ENCODE data around the gene ARHGAP4. TPM values are rescaled to one million over a fixed set of nuclear protein-coding genes. Genes with fewer than 3 reads are reported as not detected.
A peak's percentile ranks its signal among the peaks of the same experiment; 100 is the strongest.

The ARHGAP4 gene
- 11.6 TPM for total RNA-seq
- polyA plus RNA-seq, result 28.4 TPM

DNA sequence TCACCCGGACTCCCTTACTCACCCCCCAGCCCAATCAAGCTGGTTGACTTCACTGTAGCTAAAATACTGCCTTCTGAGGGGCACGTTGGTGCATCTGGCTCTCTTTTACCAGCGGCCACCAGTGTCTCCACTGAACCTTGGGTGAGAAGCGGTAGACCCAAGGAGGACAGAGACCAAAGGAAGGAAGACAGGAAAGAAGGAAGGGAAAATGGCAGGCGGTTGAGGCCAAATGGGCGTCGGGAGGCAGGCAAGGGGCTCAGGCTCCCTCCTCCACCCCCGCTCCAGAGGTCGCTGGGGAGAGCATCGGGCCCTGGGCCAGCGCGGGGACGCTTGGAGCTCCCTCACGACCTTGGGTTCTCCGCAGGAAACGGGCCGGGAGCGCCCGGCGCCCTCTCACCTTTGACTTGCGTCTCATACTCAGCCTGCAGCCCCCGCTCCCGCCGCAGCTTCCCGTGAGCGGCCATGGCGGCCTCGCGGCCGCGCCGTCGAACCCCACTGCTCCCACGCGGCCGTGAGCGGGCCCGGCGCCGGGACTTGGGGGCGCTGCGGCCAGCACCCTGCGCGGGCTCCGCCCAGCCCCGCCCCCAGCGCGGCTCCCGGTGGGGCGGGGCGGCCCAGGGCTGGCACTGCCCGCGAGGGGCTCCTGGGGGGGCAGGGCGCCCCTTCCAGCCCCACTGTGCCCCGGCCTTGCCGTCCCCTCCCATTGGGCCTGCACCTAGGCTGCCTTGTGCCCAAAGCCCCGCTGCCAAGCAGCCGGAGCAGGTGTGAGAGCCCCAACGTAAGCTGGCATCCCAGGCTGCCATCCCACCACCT, at the start of gene ARHGAP4:
ARHGAP4 (minus strand) TSS at position 526 of the 813 bp plus-strand sequence; CDS start at position 464, 62 bp downstream.
- Histone ChIP-seq H3K27ac (ENCODE audit: low read depth) (peak within 1 kb of the TSS; percentile 48), H3K4me1 (ENCODE audit: insufficient read depth) (no peaks in the 10 kb centered on the region), H3K4me3 (ENCODE audit: low read depth, low read length) (peak within 1 kb of the TSS; percentile 31), H3K36me3 (ENCODE audit: insufficient read depth) (no peaks in the 10 kb centered on the region)
- 15% methylated on average over 59 of the region's 59 CpGs for WGBS
- DNase-seq (ENCODE audit: extremely low spot score), result no peak

DNA sequence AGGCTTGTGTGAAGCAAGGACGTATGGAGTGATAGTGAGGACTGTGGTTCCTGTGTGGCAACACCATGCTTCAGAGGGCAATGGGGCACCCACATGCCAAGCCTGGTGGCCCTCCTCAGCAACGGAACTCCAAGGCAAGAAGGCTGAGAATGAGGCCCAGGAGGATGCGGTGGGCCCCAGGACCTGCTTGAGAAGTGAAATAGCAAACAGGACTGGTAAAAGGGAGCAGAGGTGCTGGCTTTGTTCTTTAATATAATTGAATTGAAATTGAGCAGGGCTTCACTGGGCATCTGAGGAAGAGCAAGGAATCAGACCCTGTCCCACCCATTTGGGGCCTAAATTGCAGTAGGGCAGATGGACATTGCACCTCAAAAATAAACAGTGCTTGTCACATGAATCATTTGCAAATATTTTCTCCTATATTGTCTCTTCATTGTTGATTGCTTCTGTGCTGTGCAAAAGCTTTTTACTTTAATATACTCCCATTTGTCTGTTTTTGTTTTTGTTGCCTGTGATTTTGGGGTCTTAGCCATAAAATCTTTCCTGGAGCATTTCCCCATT, 48.7 kb upstream of the ARHGAP4 start:
- 76% methylated on average over 3 of the region's 3 CpGs for WGBS
- H3K27ac ChIP-seq (ENCODE audit: low read depth), result no peak overlapping the region
- peaks cover 1% of the 10 kb centered on the region for H3K4me1 ChIP-seq (ENCODE audit: insufficient read depth)
- no peak for DNase-seq (ENCODE audit: extremely low spot score)
- H3K36me3 ChIP-seq (ENCODE audit: insufficient read depth), result no peaks in the 10 kb centered on the region
- H3K4me3 ChIP-seq (ENCODE audit: low read depth, low read length), result no peak overlapping the region

DNA sequence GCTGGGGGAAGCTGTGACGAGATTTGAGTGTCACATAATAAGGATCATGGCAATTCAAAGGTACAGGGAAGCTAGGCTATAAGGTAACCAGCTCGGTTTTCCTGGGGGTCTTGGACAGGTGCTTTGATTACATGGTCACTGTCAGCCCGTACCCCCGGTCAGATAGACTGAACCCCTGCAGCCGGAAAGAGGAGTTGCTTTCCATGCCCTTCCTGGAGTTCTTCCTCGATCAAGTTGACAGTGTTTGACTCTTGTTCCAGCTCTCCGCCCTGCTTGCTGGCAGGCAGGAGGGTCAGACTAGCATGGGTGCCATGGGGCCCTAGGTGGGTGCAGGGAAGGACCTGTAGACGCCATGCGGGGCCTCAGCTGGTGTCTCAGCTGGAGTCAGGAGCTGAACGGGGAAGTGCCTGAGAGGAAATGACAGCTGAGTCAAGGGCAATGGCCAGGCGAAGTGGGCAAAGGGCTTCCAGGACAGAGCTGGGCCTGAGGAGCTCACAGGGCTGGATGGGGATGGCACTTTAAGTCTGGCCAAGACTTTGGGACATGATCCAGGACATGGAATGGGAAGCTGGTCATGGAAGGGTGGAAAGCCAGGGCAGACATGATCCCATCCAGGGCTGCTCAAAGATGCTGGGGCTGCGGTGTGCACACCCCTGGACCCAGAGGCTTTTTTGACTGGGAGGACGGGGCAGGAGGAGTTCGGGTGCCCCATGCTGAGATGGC, 48.1 kb upstream of the ARHGAP4 start:
- no peak for DNase-seq (ENCODE audit: extremely low spot score)
- 72% methylated on average over 14 of the region's 14 CpGs for WGBS
- Histone ChIP-seq H3K4me3 (ENCODE audit: low read depth, low read length) (no peak overlapping the region), H3K36me3 (ENCODE audit: insufficient read depth) (no peaks in the 10 kb centered on the region), H3K27ac (ENCODE audit: low read depth) (peak overlapping the region; percentile 99), H3K4me1 (ENCODE audit: insufficient read depth) (peaks cover 1% of the 10 kb centered on the region)

DNA sequence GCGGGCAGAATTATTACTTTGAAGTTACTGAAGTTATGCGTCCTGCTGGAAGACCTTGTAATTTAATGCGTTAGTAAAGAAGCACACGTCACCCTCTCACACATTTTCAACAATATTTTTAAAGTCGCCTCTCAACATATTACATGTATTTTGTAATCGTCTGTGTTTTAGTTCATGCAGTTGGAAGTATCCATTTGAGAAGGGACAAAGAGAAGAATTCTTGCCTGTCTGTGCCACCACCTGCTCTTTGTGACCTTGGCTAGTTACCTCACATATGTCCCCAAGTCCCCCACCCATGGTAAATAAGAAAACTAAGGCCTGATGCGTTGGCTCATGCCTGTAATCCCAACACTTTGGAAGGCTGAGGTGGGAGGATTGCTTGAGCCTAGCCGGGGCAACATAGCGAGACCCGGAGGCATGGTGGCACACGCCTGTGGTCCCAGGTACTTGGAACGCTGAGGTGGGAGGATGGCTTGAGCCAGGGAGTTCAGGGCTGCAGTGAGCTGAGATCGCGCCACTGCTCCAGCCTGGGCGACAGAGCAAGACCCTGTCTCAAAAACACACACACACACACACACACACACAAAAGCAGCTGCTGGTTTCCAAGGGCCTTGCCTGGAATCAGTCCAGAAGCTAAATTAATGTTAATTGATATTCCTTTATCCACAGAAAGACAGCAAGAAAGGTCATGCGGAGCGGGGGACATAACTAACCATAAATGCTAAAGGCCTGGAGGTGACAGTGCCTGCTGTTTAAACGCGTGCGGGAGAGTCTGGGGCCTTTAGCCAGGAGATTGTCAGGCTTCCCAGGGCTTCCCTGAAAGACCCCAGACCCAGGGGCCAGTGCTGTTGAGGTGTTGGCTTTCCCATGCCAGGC, 47.3 kb upstream of the ARHGAP4 start:
- no peak for DNase-seq (ENCODE audit: extremely low spot score)
- peaks cover 1% of the 10 kb centered on the region for H3K4me1 ChIP-seq (ENCODE audit: insufficient read depth)
- H3K27ac ChIP-seq (ENCODE audit: low read depth), result peak overlapping the region; percentile 99
- H3K4me3 ChIP-seq (ENCODE audit: low read depth, low read length), result peak overlapping the region; percentile 80
- no peaks in the 10 kb centered on the region for H3K36me3 ChIP-seq (ENCODE audit: insufficient read depth)
- WGBS, result 38% methylated on average over 20 of the region's 20 CpGs

DNA sequence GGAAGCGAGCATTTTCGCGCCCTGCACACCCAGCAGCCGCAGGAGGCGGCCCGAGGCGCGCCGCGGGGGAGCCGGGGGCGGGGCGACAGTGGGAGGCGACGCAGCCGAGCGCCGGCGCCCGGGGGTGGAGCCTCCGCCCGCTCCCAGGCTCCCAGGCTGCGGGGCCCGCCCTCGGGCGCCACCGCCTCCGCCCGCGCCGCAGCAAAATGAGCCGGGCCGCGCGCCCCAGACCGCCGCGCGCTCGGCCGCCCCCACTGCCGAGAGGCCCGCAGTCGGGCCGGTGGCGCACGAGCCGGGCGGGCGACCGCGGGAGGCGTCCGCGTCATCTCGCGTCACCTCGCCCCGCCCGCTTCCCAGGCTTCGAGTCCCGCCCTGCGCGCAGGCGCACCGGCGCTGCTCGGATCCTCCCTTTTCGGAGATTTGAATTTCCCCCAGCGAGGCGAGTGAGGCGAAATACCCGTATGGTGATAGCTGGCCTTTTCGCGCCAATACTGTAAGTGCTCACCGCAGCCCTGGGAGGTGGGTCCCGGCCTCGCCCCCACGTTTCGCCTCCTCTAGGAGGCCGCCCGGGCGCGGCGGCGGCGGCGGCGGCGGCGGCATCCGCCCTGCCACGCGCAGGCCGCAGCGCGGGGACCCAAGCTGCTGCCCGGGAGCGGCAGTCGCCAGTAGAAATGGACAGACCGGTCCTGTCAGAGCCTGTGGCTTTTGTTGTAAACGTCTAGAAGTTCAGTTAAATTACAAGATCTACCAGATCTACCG, 46.5 kb upstream of the ARHGAP4 start, which contains the start of gene TMEM187:
TMEM187 (plus strand) TSS at position 387 of the 759 bp plus-strand sequence. CDS start 9,309 bp downstream, outside the sequence.
- DNase-seq (ENCODE audit: extremely low spot score), result peak; percentile 65
- H3K36me3 ChIP-seq (ENCODE audit: insufficient read depth), result no peaks in the 10 kb centered on the region
- under 1% methylated on average over 99 of the region's 103 CpGs for WGBS
- H3K4me1 ChIP-seq (ENCODE audit: insufficient read depth), result peaks cover 1% of the 10 kb centered on the region
- peak within 1 kb of the TSS; percentile 80 for H3K4me3 ChIP-seq (ENCODE audit: low read depth, low read length)
- peak within 1 kb of the TSS; percentile 99 for H3K27ac ChIP-seq (ENCODE audit: low read depth)

DNA sequence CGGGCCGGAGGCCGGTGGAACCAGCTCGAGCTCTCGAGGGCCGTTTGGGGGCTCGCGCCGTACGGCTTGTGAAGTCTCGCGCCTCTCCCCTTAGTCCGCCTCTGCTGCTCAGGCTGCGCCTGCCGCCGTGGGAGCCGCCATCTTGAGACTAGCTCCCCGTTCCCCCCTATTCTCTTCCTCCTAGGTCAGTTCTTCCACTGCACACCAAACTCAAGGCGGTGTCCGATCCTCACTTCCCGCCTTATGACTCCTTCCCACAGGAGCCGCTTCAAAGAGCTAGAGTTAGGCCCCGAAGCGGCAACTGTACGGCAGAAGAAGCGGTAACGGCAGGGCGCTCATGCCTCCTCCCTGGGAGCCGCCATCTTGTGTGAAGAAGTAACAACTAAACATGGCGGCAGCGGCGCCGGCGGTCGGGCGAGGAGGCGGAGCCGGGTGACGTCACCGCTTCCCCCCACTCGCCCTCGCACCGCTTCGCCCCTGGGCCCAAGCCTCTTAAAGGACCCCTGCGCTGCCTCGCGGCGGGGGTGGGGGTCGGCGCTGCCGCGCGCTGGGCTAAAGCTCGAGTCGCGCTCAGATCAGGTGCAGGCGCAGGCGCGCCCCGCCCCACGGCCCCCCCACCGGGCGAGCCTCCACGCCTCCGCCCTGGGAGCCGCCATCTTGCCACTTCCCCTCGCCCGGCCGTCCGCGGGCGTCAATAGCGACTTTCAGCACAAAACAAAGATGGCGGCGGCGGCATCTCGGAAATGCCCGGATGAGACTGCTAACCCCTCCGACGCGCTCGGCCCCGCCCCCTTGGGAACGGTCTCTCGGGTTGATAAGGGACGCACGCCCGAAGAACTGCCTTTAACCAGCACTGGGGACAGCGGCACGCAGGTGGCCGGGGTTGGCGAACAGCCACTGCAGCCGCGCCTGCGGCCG, 45.6 kb upstream of the ARHGAP4 start, which contains the start of gene HCFC1:
HCFC1 (minus strand) TSS at position 369 of the 918 bp plus-strand sequence. CDS start 978 bp downstream, outside the sequence.
- Histone ChIP-seq H3K4me3 (ENCODE audit: low read depth, low read length) (peak within 1 kb of the TSS; percentile 80), H3K4me1 (ENCODE audit: insufficient read depth) (peaks cover 1% of the 10 kb centered on the region), H3K27ac (ENCODE audit: low read depth) (peak within 1 kb of the TSS; percentile 99), H3K36me3 (ENCODE audit: insufficient read depth) (no peaks in the 10 kb centered on the region)
- peak; percentile 71 for DNase-seq (ENCODE audit: extremely low spot score)
- under 1% methylated on average over 93 of the region's 96 CpGs for WGBS

DNA sequence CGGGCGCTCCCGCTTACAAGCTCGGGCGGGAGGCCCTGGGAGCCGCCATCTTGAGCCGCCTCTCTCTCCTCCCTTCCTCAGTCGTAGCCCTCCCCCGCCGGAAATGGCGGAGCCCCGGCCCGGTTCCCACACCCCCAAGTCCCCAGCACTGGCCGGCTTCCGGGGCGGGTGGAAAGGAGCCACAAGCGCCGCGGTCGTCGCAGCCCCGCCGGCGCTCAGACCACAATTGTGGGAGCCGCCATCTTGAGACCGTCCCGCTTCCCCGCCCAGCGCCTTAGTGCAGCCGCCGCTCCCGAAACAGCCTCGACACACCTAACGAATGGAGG, 45.0 kb upstream of the ARHGAP4 start:
- Histone ChIP-seq H3K4me1 (ENCODE audit: insufficient read depth) (peaks cover 1% of the 10 kb centered on the region), H3K4me3 (ENCODE audit: low read depth, low read length) (peak overlapping the region; percentile 80), H3K36me3 (ENCODE audit: insufficient read depth) (no peaks in the 10 kb centered on the region), H3K27ac (ENCODE audit: low read depth) (peak overlapping the region; percentile 99)
- under 1% methylated on average over 34 of the region's 34 CpGs for WGBS
- DNase-seq (ENCODE audit: extremely low spot score), result peak; percentile 43

DNA sequence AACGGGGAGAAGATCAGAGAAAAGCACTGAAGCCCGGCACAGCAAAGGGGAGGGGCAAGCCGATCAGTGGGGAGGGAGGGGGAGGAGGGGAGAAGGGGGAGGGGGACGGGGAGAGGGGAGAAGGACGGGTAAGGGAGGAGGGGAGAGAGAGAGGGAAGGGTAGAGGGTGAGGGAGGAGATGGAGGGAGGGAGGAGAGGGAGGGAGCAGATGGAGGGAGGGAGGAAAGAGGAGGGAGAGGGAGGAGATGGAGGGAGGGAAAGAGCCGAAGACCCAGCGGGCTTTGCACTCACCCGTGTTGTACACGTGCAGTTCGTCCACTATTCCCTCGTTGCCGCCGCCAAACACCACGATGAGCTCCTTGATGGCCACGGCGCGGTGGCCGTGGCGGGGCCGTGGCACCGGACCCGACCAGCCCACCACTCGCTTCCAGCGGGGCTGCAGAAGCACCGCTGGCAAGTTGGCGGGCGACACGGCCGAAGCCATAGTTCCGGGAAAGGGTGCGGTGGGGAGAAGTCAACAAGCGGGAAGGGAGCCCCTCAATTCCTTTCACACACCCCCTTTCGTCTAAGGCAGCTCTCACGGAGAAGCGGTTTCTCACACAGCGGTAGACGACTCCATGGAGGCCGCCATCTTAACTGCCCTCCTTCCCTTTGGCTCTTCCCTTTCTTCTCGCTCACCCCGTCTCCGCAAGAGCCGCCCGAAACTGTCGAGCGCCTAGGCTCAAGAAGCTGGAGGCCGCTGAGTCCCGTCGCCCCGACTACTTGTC, 44.5 kb upstream of the ARHGAP4 start:
- DNase-seq (ENCODE audit: extremely low spot score), result no peak
- Histone ChIP-seq H3K4me1 (ENCODE audit: insufficient read depth) (peaks cover 1% of the 10 kb centered on the region), H3K36me3 (ENCODE audit: insufficient read depth) (no peaks in the 10 kb centered on the region), H3K27ac (ENCODE audit: low read depth) (peak overlapping the region; percentile 99), H3K4me3 (ENCODE audit: low read depth, low read length) (peak overlapping the region; percentile 80)
- WGBS, result under 1% methylated on average over 48 of the region's 49 CpGs

DNA sequence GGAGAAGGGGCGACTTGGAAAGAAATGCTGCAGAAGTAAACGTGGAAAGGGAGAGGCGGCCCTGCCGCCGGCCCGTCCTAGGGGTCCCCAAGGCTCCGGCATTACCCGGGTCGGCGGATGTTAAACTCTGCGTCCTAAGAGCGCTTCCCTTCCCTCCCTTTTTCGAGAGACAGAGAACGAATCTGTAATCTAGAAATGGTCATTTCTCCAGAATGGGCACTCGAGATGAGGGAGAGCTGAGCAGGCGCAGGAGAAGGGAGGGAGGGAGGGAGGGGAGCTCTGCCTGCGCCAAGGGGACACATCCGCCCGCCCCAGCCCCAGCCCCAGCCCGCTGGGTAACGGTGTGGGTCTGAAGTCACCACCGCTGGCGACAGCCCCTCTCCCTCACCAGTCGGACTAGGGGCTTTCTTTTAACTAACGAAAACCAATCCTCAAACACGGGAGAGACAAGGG, 43.9 kb upstream of the ARHGAP4 start:
- no peaks in the 10 kb centered on the region for H3K36me3 ChIP-seq (ENCODE audit: insufficient read depth)

DNA sequence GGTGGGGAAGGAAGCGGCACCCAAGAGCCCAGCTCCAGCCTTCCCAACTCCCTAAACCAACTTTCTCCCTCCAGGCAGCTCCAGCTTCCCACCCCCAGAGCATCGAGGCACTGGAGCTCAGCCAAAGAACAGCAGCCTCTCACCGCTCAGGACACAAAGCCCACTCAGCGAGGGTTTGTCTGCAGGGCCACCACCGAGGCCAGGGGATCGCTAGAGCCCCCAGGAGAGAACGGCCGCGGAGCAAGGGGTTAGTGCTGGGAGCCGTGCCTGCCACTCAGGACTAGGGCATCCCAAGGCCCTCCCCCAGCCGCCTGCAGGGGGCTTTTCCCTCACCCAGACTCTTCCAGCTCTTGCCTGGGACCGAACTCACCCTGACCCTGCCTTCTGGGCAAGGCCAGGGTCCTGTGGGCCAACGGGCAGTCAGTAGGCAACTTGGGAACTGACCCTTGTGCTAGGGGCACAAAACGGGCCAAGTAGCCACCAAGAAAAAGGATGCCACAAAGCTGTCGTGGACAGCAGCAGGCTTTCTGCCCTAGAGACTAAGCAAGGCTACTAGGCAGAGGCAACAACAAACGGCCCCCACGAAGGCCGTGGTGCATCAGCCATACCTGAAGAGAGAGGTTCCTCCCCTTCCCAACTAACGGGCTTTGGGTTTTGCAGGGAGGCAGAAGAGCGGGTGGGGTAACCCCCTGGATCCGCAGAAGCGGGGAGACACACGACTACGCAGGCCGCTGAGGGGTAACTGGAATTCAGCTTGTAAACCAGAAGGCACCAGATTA, 43.2 kb upstream of the ARHGAP4 start:
- 10% methylated on average over 25 of the region's 25 CpGs for WGBS
- DNase-seq (ENCODE audit: extremely low spot score), result no peak
- Histone ChIP-seq H3K4me1 (ENCODE audit: insufficient read depth) (peaks cover 1% of the 10 kb centered on the region), H3K36me3 (ENCODE audit: insufficient read depth) (no peaks in the 10 kb centered on the region), H3K4me3 (ENCODE audit: low read depth, low read length) (peak overlapping the region; percentile 80), H3K27ac (ENCODE audit: low read depth) (peak overlapping the region; percentile 69)

More for the DNA sequence above, 43.9 kb upstream of the ARHGAP4 start:
- peak overlapping the region; percentile 64 for H3K27ac ChIP-seq (ENCODE audit: low read depth)
- no peak for DNase-seq (ENCODE audit: extremely low spot score)
- peak overlapping the region; percentile 80 for H3K4me3 ChIP-seq (ENCODE audit: low read depth, low read length)
- WGBS, result 1% methylated on average over 26 of the region's 26 CpGs
- peaks cover 1% of the 10 kb centered on the region for H3K4me1 ChIP-seq (ENCODE audit: insufficient read depth)
